NCI-H1436 (cell line): Measurements from ENCODE around the gene INHBA.

Experiments
- DNase-seq: peaks from one replicate; lab custom pipeline; 2025; lab: John Stamatoyannopoulos, UW

The INHBA gene

GRCh38 chr7:41711283-41712064 lies 8.6 kb upstream of the INHBA start:
- no peak for DNase-seq

GRCh38 chr7:41710838-41711237 lies 7.9 kb upstream of the INHBA start:
- no peak for DNase-seq

GRCh38 chr7:41709621-41710020 lies 6.7 kb upstream of the INHBA start:
- no peak for DNase-seq

GRCh38 chr7:41708581-41709358 lies 5.9 kb upstream of the INHBA start:
- DNase-seq = no peak

GRCh38 chr7:41706228-41706930 lies 3.5 kb upstream of the INHBA start:
- no peak for DNase-seq

- peak; percentile 3 for DNase-seq
Observed at GRCh38 chr7:41705109-41705901, 2.4 kb upstream of the INHBA start.

GRCh38 chr7:41701068-41701941 lies 1.6 kb downstream of the INHBA start:
- DNase-seq = no peak

- DNase-seq = no peak
Observed at GRCh38 chr7:41700044-41700471, 2.8 kb downstream of the INHBA start.

GRCh38 chr7:41699516-41699915 lies 3.4 kb downstream of the INHBA start:
- DNase-seq = no peak

GRCh38 chr7:41698726-41699125 lies 4.2 kb downstream of the INHBA start:
- no peak for DNase-seq

GRCh38 chr7:41698114-41698513 lies 4.8 kb downstream of the INHBA start:
- DNase-seq = no peak

- DNase-seq = no peak
Observed at GRCh38 chr7:41696323-41696916, 6.5 kb downstream of the INHBA start.

- no peak for DNase-seq
Observed at GRCh38 chr7:41695661-41696322, 7.1 kb downstream of the INHBA start.

GRCh38 chr7:41694495-41694894 lies 8.4 kb downstream of the INHBA start:
- no peak for DNase-seq

GRCh38 chr7:41693150-41693997 lies 9.5 kb downstream of the INHBA start:
- peak; percentile 1 for DNase-seq

GRCh38 chr7:41692251-41692650 lies 10.6 kb downstream of the INHBA start:
- DNase-seq = no peak

- DNase-seq = no peak
Observed at GRCh38 chr7:41691286-41692190, 11.4 kb downstream of the INHBA start.

- no peak for DNase-seq
Observed at GRCh38 chr7:41689815-41690214, 13.1 kb downstream of the INHBA start.
